Keratinocyte (primary cell): ENCODE data around the gene CFAP300. TPM values are rescaled to one million over a fixed set of nuclear protein-coding genes. Genes with fewer than 3 reads are reported as not detected.

ENCODE experiments used
- DNase-seq: peaks from one replicate; pipeline ENCODE4 v3.0.0-alpha.2; 2011; ENCODE audit warnings: low read depth, missing footprints, low spot score
- FAIRE-seq: peaks from 2 replicates; lab custom pipeline; 2011; peaks lifted over from hg19 to GRCh38; lab: Jason Lieb, UNC
- H2AFZ ChIP-seq: 2 replicates; pipeline ENCODE4 v1.6.0; 2012; ENCODE audit warnings: low read length, control low read depth, inconsistent platforms; ENCODE audit not compliant: control insufficient read depth
- H3K27ac ChIP-seq: 2 replicates; pipeline ENCODE4 v1.5.1; 2011; ENCODE audit warnings: low read length; ENCODE audit not compliant: control insufficient read depth, insufficient read depth
- H3K27me3 ChIP-seq: 3 replicates; pipeline ENCODE4 v1.6.0; 2011; ENCODE audit warnings: low read length; ENCODE audit not compliant: control insufficient read depth, insufficient read depth; ENCODE audit errors: extremely low read depth
- H3K36me3 ChIP-seq, 2 experiments: 2 replicates in 1 of 2; 3 replicates in 1 of 2; pipeline ENCODE4 v1.5.1; 2011; ENCODE audit warnings: low read length in 2 of 2, mild to moderate bottlenecking in 1 of 2; ENCODE audit not compliant: control insufficient read depth in 2 of 2, insufficient read depth in 2 of 2; ENCODE audit errors: extremely low read depth in 1 of 2
- H3K4me1 ChIP-seq: 3 replicates; pipeline ENCODE4 v1.5.1; 2011; ENCODE audit warnings: low read length; ENCODE audit not compliant: control insufficient read depth, insufficient read depth; ENCODE audit errors: extremely low read depth
- H3K4me2 ChIP-seq: 3 replicates; pipeline ENCODE4 v1.6.0; 2011; ENCODE audit warnings: low read depth, low read length; ENCODE audit not compliant: control insufficient read depth, insufficient read depth; ENCODE audit errors: extremely low read depth
- H3K4me3 ChIP-seq, 3 experiments: fragments of 200-600 bp in 1 of 3; sonication (generic) in 1 of 3; 2 replicates in 2 of 3; 3 replicates in 1 of 3; pipeline ENCODE4 v1.5.1; 2011 to 2016; ENCODE audit warnings: low read length in 3 of 3, mild to moderate bottlenecking in 3 of 3, control low read depth in 2 of 3, inconsistent platforms in 1 of 3, low read depth in 1 of 3, mixed read lengths in 1 of 3, mixed run types in 1 of 3, moderate library complexity in 1 of 3; ENCODE audit not compliant: control insufficient read depth in 2 of 3, insufficient read depth in 2 of 3; ENCODE audit errors: extremely low read depth in 1 of 3
- H3K79me2 ChIP-seq: 2 replicates; pipeline ENCODE4 v1.6.0; 2012; ENCODE audit warnings: low read length; ENCODE audit not compliant: control insufficient read depth, insufficient read depth
- H3K9ac ChIP-seq: 3 replicates; pipeline ENCODE4 v1.6.0; 2011; ENCODE audit warnings: low read length; ENCODE audit not compliant: control insufficient read depth, insufficient read depth; ENCODE audit errors: extremely low read depth
- H3K9me1 ChIP-seq: 3 replicates; pipeline ENCODE4 v1.6.0; 2011; ENCODE audit warnings: low read length; ENCODE audit not compliant: control insufficient read depth, insufficient read depth; ENCODE audit errors: extremely low read depth
- H3K9me3 ChIP-seq: 2 replicates; pipeline ENCODE4 v1.5.1; 2012; ENCODE audit warnings: low read depth, low read length; ENCODE audit not compliant: control insufficient read depth
- H4K20me1 ChIP-seq: 3 replicates; pipeline ENCODE4 v1.6.0; 2011; ENCODE audit warnings: low read length; ENCODE audit not compliant: control insufficient read depth, insufficient read depth; ENCODE audit errors: extremely low read depth
- CTCF ChIP-seq, 3 experiments: IDR thresholded peaks in 1 of 3; conservative IDR thresholded peaks in 1 of 3; optimal IDR thresholded peaks in 1 of 3; 2 replicates in 2 of 3; 3 replicates in 1 of 3; pipeline versions ENCODE3 to v1.5.1; 2011; ENCODE audit warnings: low read length in 3 of 3, mild to moderate bottlenecking in 3 of 3, moderate library complexity in 2 of 3, control low read depth in 1 of 3, inconsistent platforms in 1 of 3; ENCODE audit not compliant: insufficient read depth in 2 of 3; ENCODE audit errors: extremely low read depth in 1 of 3
- EZH2 ChIP-seq: IDR thresholded peaks from one replicate; pipeline ENCODE4 v1.6.1; 2012; ENCODE audit warnings: inconsistent platforms, mild to moderate bottlenecking, low read length, moderate library complexity
- dilution Hi-C: fragments of 300-500 bp; cut with MboI; formaldehyde crosslinking; loops from one replicate; pipeline ENCODE4 v1.7.0; 2020; ENCODE audit warnings: low sequenced_read_pairs; ENCODE audit not compliant: extremely low pct_ligation_motif_present
- polyA plus RNA-seq, 5 experiments: library from polyadenylated mRNA; depleted of rRNA in 3 of 5; stranded (reverse) in 3 of 5; stranded (forward) in 1 of 5; unstranded in 1 of 5; fragments of >200 nt; gene quantifications; 1 replicate in 1 of 5; 2 replicates in 3 of 5; 3 replicates in 1 of 5; pipeline versions ENCODE4 v1.2.1 to v1.2.3, GENCODE V29; 2011 to 2012; ENCODE audit warnings: missing spikeins in 2 of 5, low read depth in 1 of 5, low replicate concordance in 1 of 5

CFAP300 gene
- polyA plus RNA-seq, 1 donor (not counting 4 experiments of a cell fraction or from before 2014, with no cell fraction given): 2.6 TPM

GRCh38 chr11:102014756-102015155 lies 32.5 kb upstream of the CFAP300 start:
- Histone ChIP-seq H2AFZ (peak overlapping the region; percentile 17), H3K9me1 (no peaks in the 10 kb centered on the region), H3K9me3 (no peaks in the 10 kb centered on the region), H3K9ac (no peak overlapping the region), H3K36me3 (no peaks in the 10 kb centered on the region), H3K27me3 (no peaks in the 10 kb centered on the region), H4K20me1 (no peaks in the 10 kb centered on the region), H3K4me3 (no peak overlapping the region), H3K4me1 (peaks cover 26% of the 10 kb centered on the region), H3K27ac (no peak overlapping the region), H3K79me2 (no peaks in the 10 kb centered on the region), H3K4me2 (peak overlapping the region; percentile 29)
- TF ChIP-seq CTCF (optimal IDR thresholded peaks at IDR 0.05 in 1 of 3, IDR thresholded peaks at IDR 0.05 in 1 of 3, conservative IDR thresholded peaks at IDR 0.05 in 1 of 3; ENCODE audit: extremely low read depth in 1 of 3, insufficient read depth in 2 of 3, low read length in 3 of 3): no peak
- no peak for TF ChIP-seq EZH2
- no peak for FAIRE-seq
- dilution Hi-C loops: no loop called here
- no peak for DNase-seq

- no peaks in the 10 kb centered on the region for H3K9me1 ChIP-seq
- TF ChIP-seq EZH2: no peak
- no peak for TF ChIP-seq CTCF (optimal IDR thresholded peaks at IDR 0.05 in 1 of 3, IDR thresholded peaks at IDR 0.05 in 1 of 3, conservative IDR thresholded peaks at IDR 0.05 in 1 of 3; ENCODE audit: extremely low read depth in 1 of 3, insufficient read depth in 2 of 3, low read length in 3 of 3)
- dilution Hi-C loops: no loop called here
- no peaks in the 10 kb centered on the region for H3K36me3 ChIP-seq
- H3K4me1 ChIP-seq: peaks cover 6% of the 10 kb centered on the region
- no peaks in the 10 kb centered on the region for H3K27me3 ChIP-seq
- no peak overlapping the region for H3K4me3 ChIP-seq
- no peak overlapping the region for H3K4me2 ChIP-seq
- no peaks in the 10 kb centered on the region for H3K9me3 ChIP-seq
- H3K9ac ChIP-seq: no peak overlapping the region
- no peak overlapping the region for H3K27ac ChIP-seq
- H2AFZ ChIP-seq: peak overlapping the region; percentile 38
- DNase-seq: no peak
- H4K20me1 ChIP-seq: no peaks in the 10 kb centered on the region
- FAIRE-seq: no peak
- H3K79me2 ChIP-seq: no peaks in the 10 kb centered on the region
These were observed 30.2 kb upstream of the CFAP300 start for GRCh38 chr11:102017026-102017425.
